Suprapubic skin (tissue), 4 donors: ENCODE results near the gene LIPH. TPM values are rescaled to one million over a fixed set of nuclear protein-coding genes. Genes with fewer than 3 reads are reported as not detected.
A peak's percentile ranks its signal among the peaks of the same experiment; 100 is the strongest.

Experiments used
- DNase-seq, 2 donors: peaks; one replicate each; pipeline ENCODE4 v3.0.0-alpha.2; 2019; ENCODE audit warnings: low spot score in 2 of 2
- H3K27ac ChIP-seq: fragments of 200-600 bp; sonication (generic); one replicate; pipeline ENCODE4 v1.5.1; 2019
- H3K27me3 ChIP-seq: fragments of 200-600 bp; sonication (generic); one replicate; pipeline ENCODE4 v1.5.1; 2019
- H3K36me3 ChIP-seq: fragments of 200-600 bp; sonication (generic); one replicate; pipeline ENCODE4 v1.5.1; 2019
- H3K4me1 ChIP-seq: fragments of 200-600 bp; sonication (generic); one replicate; pipeline ENCODE4 v1.5.1; 2019
- H3K4me3 ChIP-seq: fragments of 200-600 bp; sonication (generic); one replicate; pipeline ENCODE4 v1.5.1; 2019; ENCODE audit warnings: mild to moderate bottlenecking
- H3K9me3 ChIP-seq: fragments of 200-600 bp; sonication (generic); one replicate; pipeline ENCODE4 v1.5.1; 2019
- CTCF ChIP-seq, 2 donors: fragments of 200-600 bp in 1 of 2; fragments of 450-650 bp in 1 of 2; sonication (generic) in 1 of 2; IDR thresholded peaks; one replicate each; pipeline ENCODE4 v1.5.1; 2016 to 2019; ENCODE audit warnings: antibody characterized with exemption in 2 of 2, mild to moderate bottlenecking in 1 of 2, moderate library complexity in 1 of 2
- EP300 ChIP-seq: sonication (generic); formaldehyde crosslinking; IDR thresholded peaks from one replicate; pipeline ENCODE4 v1.6.1; 2017; ENCODE audit warnings: antibody characterized with exemption
- POLR2A ChIP-seq, 2 donors: fragments of 450-650 bp; IDR thresholded peaks; one replicate each; pipeline ENCODE4 v1.6.1; 2017; ENCODE audit warnings: antibody characterized with exemption in 2 of 2, mild to moderate bottlenecking in 2 of 2, moderate library complexity in 2 of 2
- POLR2AphosphoS5 ChIP-seq, 3 donors: sonication (generic); formaldehyde crosslinking; IDR thresholded peaks; one replicate each; pipeline ENCODE4 v1.6.1; 2017; ENCODE audit warnings: antibody characterized with exemption in 3 of 3
- WGBS: methylation state at CpG from one replicate; pipeline ENCODE4 v1.1.5; 2018; 5-methylcytosine and 5-hydroxymethylcytosine counted together
- total RNA-seq, 4 donors: library from RNA; depleted of rRNA; stranded (reverse); fragments of >200 nt; gene quantifications; one replicate each; pipeline ENCODE4 v1.1.0, GENCODE V29; 2016

The LIPH gene
- total RNA-seq, 4 donors from 2014 or later, result 10.6 to 18.3 (median 14.7) TPM

DNA sequence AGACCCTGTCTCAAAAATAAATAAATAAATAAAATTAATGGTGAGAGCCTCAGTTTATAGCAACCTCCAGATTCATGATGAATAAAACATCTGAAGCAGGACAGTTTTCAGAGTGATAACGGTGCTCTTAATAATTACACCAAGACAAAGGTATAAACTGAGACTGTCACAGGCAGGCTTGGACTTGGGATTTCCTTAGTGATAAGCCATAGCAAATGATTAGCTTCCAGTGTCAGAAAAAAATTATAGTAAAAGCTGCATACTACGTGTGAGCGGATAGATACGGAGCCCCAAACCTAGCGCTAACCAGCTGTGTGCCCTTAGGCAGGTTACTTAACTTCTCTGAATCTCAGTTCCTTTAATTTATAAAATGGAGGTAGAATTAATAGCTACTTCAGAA is 21.5 kb downstream of the LIPH start:
- Histone ChIP-seq H3K4me1 (peaks cover 10% of the 10 kb centered on the region), H3K27ac (no peak overlapping the region), H3K27me3 (no peaks in the 10 kb centered on the region), H3K9me3 (no peaks in the 10 kb centered on the region), H3K4me3 (no peak overlapping the region), H3K36me3 (no peaks in the 10 kb centered on the region)
- TF ChIP-seq POLR2A (IDR thresholded peaks at IDR 0.05) (no peak), POLR2AphosphoS5 (IDR thresholded peaks at IDR 0.05) (no peak), EP300 (no peak), CTCF (IDR thresholded peaks at IDR 0.05) (no peak)
- 45% methylated on average over 5 of the region's 5 CpGs for WGBS
- DNase-seq, result no peak

- H3K36me3 ChIP-seq, result no peaks in the 10 kb centered on the region
- no peaks in the 10 kb centered on the region for H3K9me3 ChIP-seq
- DNase-seq, result no peak
- 75% methylated on average over 6 of the region's 6 CpGs for WGBS
- H3K27me3 ChIP-seq, result no peaks in the 10 kb centered on the region
- no peak overlapping the region for H3K4me3 ChIP-seq
- no peak for TF ChIP-seq CTCF (IDR thresholded peaks at IDR 0.05)
- TF ChIP-seq POLR2AphosphoS5 (IDR thresholded peaks at IDR 0.05), result no peak
- TF ChIP-seq EP300, result no peak
- no peak for TF ChIP-seq POLR2A (IDR thresholded peaks at IDR 0.05)
- H3K27ac ChIP-seq, result no peak overlapping the region
- peaks cover 10% of the 10 kb centered on the region for H3K4me1 ChIP-seq
Observed at GRCh38 chr3:185528532-185528931, 23.9 kb downstream of the LIPH start.

DNA sequence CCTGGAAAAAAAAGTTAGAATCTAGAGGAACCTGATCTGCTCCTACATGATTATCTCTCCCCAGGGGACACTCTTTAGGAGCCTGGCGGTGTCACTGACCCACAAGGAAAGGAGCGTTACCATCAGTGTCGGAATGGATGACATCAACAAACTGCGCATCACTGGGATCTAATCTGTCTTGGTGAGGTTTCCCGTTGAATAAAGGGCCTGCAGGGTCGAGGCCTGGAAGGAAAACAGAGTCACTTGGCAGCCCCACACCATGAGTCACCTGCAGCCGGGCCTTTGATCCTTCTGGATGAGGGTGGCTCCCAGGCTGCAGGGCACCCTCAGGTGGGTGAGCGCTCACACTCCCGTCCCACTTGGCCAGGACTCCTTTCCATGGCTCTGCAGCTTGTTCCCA is 25.0 kb downstream of the LIPH start:
- Histone ChIP-seq H3K4me1 (peaks cover 10% of the 10 kb centered on the region), H3K36me3 (no peaks in the 10 kb centered on the region), H3K9me3 (no peaks in the 10 kb centered on the region), H3K4me3 (no peak overlapping the region), H3K27me3 (no peaks in the 10 kb centered on the region), H3K27ac (peak overlapping the region; percentile 19)
- peak in 1 of 2 donors; percentile 43 for DNase-seq
- TF ChIP-seq POLR2AphosphoS5 (IDR thresholded peaks at IDR 0.05) (no peak), EP300 (no peak), POLR2A (IDR thresholded peaks at IDR 0.05) (no peak), CTCF (IDR thresholded peaks at IDR 0.05) (no peak)
- 60% methylated on average over 7 of the region's 9 CpGs for WGBS

DNA sequence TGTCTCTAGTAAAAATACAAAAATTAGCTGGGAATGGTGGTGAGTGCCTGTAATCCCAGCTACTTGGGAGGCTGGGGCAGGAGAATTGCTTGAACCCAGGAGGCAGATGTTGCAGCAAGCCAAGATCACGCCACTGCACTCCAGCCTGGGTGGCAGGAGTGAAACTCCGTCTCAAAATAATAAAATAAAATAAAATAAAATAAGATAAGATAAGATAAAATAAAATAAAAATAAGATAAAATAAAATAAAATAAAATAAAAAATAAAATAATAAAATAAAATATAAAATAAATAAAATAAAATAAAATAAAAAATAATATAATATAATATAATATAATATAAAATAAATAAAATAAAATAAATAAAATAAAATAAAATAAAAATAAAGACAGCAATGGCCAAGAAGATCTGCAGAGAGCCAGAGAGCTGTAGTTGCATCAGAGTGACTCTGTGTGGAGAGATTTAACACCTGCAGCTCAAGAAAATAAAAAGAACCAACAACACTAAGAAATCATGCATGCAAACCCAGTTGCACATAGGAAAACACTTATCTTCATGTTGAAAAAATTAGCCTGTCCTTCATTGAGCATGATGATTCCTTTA is 25.9 kb downstream of the LIPH start:
- H3K36me3 ChIP-seq, result no peaks in the 10 kb centered on the region
- TF ChIP-seq POLR2A (IDR thresholded peaks at IDR 0.05), result no peak
- TF ChIP-seq CTCF (IDR thresholded peaks at IDR 0.05), result no peak
- no peak for TF ChIP-seq EP300
- TF ChIP-seq POLR2AphosphoS5 (IDR thresholded peaks at IDR 0.05), result no peak
- H3K4me1 ChIP-seq, result peaks cover 10% of the 10 kb centered on the region
- H3K4me3 ChIP-seq, result no peak overlapping the region
- H3K27me3 ChIP-seq, result no peaks in the 10 kb centered on the region
- 87% methylated on average over 2 of the region's 2 CpGs for WGBS
- no peak overlapping the region for H3K27ac ChIP-seq
- no peak for DNase-seq
- H3K9me3 ChIP-seq, result no peaks in the 10 kb centered on the region

- WGBS, result 86% methylated on average over 7 of the region's 7 CpGs
- no peaks in the 10 kb centered on the region for H3K27me3 ChIP-seq
- H3K36me3 ChIP-seq, result no peaks in the 10 kb centered on the region
- no peak overlapping the region for H3K27ac ChIP-seq
- H3K4me3 ChIP-seq, result no peak overlapping the region
- no peak for TF ChIP-seq EP300
- no peak for TF ChIP-seq POLR2A (IDR thresholded peaks at IDR 0.05)
- no peak for TF ChIP-seq POLR2AphosphoS5 (IDR thresholded peaks at IDR 0.05)
- TF ChIP-seq CTCF (IDR thresholded peaks at IDR 0.05), result no peak
- DNase-seq, result no peak
- no peaks in the 10 kb centered on the region for H3K4me1 ChIP-seq
- no peaks in the 10 kb centered on the region for H3K9me3 ChIP-seq
Observed at GRCh38 chr3:185521349-185522138, 30.8 kb downstream of the LIPH start.
